Lung (tissue), 12 donors: ENCODE measurements around the gene HECW1. TPM values are rescaled to one million over a fixed set of nuclear protein-coding genes. Genes with fewer than 3 reads are reported as not detected.

ENCODE experiments used
- ATAC-seq: fragments of 200-7000 bp; cut with Tn5 transposase; one replicate; pipeline ENCODE4 v1.9.1; 2020; ENCODE audit warnings: moderate number of reproducible peaks; ENCODE audit not compliant: insufficient read depth, low FRiP score
- DNase-seq, 3 donors: peaks; one replicate each; pipeline ENCODE4 v3.0.0-alpha.2; 2013 to 2017
- H3K27ac ChIP-seq, 2 donors: one replicate each; pipeline ENCODE4 v1.5.1; 2013; ENCODE audit warnings: mild to moderate bottlenecking in 2 of 2, moderate library complexity in 2 of 2, control low read depth in 1 of 2, inconsistent platforms in 1 of 2, low read depth in 1 of 2, low read length in 1 of 2
- H3K27me3 ChIP-seq, 3 donors: one replicate each; pipeline ENCODE4 v1.5.1; 2013; ENCODE audit warnings: low read length in 2 of 3; ENCODE audit not compliant: control insufficient read depth in 3 of 3, insufficient read depth in 3 of 3
- H3K36me3 ChIP-seq, 4 donors: one replicate each; pipeline ENCODE4 v1.5.1; 2013; ENCODE audit warnings: low read length in 4 of 4, mild to moderate bottlenecking in 1 of 4, moderate library complexity in 1 of 4; ENCODE audit not compliant: control insufficient read depth in 4 of 4, insufficient read depth in 4 of 4
- H3K4me1 ChIP-seq, 5 donors: one replicate each; pipeline ENCODE4 v1.5.1; 2013; ENCODE audit warnings: low read length in 5 of 5, mild to moderate bottlenecking in 2 of 5, moderate library complexity in 1 of 5; ENCODE audit not compliant: control insufficient read depth in 5 of 5, insufficient read depth in 5 of 5
- H3K4me3 ChIP-seq: one replicate; pipeline ENCODE4 v1.5.1; 2013; ENCODE audit warnings: mild to moderate bottlenecking, control low read depth, moderate library complexity
- H3K9ac ChIP-seq, 2 donors: one replicate each; pipeline ENCODE4 v1.5.1; 2013; ENCODE audit warnings: low read length in 2 of 2, control low read depth in 1 of 2; ENCODE audit not compliant: insufficient read depth in 1 of 2
- H3K9me3 ChIP-seq, 4 donors: one replicate each; pipeline ENCODE4 v1.5.1; 2013; ENCODE audit warnings: low read length in 3 of 4, mild to moderate bottlenecking in 1 of 4, moderate library complexity in 1 of 4; ENCODE audit not compliant: control insufficient read depth in 4 of 4, insufficient read depth in 3 of 4
- WGBS, 2 donors: extraction: QIAGEN DNeasy Blood & Tissue Kit; methylation state at CpG; one replicate each; pipeline ENCODE4 v1.1.7; 2013; 5-methylcytosine and 5-hydroxymethylcytosine counted together
- polyA plus RNA-seq, 2 donors: library from polyadenylated mRNA; stranded (reverse); fragments of 200-250 nt; gene quantifications; one replicate each; pipeline ENCODE4 v1.2.1, GENCODE V29; 2013
- total RNA-seq, 2 donors: library from RNA; depleted of rRNA in 1 of 2; stranded (reverse); fragments of >200 nt in 1 of 2; gene quantifications; one replicate each; pipeline ENCODE4 v1.2.1, GENCODE V29; 2014 to 2021
- TF ChIP-seq, protein P1 (sequence below): IDR thresholded peaks from 2 replicates; pipeline ENCODE4 v1.5.1; 2012; ENCODE audit warnings: mild to moderate bottlenecking; ENCODE audit errors: control extremely low read depth, extremely low read depth
- donor health status: control.
- donor health status: control.
- donor health status: Bipolar disorder and iron deficiency.
- donor health status: healthy.
- donor health status: DM: yes; HTN: yes; CAD: no.

HECW1 gene
- total and polyA plus RNA-seq, 4 donors, result 0.05 to 0.21 (median 0.13) TPM

DNA sequence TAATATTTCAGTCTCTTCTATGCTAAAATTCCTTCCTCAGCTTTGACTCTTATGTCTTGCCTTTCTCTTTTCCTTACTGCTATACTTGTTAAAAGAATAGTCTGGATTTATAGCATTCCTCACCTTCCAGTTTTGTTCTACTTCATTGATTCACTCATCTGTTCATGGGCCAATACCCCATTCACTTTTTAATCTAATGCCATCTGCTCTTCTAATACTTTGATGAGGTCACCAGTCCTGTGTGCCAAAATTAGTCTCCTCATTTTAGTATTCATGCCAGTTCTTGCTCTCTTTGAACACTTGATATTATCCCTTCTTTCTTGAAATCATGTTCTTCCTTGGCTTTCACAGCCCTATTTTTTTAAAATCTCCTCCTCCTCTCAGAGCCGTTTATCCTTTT lies 489.8 kb downstream of the HECW1 start:
- Histone ChIP-seq H3K27ac (no peak overlapping the region), H3K4me3 (no peak overlapping the region), H3K4me1 (no peaks in the 10 kb centered on the region), H3K9ac (no peak overlapping the region), H3K36me3 (peaks cover 0 to 13% (median 6%) of the 10 kb centered on the region in 4 donors), H3K9me3 (no peaks in the 10 kb centered on the region), H3K27me3 (no peaks in the 10 kb centered on the region)
- DNase-seq (no peak), ATAC-seq (no peak)
- TF ChIP-seq, protein P1, sequence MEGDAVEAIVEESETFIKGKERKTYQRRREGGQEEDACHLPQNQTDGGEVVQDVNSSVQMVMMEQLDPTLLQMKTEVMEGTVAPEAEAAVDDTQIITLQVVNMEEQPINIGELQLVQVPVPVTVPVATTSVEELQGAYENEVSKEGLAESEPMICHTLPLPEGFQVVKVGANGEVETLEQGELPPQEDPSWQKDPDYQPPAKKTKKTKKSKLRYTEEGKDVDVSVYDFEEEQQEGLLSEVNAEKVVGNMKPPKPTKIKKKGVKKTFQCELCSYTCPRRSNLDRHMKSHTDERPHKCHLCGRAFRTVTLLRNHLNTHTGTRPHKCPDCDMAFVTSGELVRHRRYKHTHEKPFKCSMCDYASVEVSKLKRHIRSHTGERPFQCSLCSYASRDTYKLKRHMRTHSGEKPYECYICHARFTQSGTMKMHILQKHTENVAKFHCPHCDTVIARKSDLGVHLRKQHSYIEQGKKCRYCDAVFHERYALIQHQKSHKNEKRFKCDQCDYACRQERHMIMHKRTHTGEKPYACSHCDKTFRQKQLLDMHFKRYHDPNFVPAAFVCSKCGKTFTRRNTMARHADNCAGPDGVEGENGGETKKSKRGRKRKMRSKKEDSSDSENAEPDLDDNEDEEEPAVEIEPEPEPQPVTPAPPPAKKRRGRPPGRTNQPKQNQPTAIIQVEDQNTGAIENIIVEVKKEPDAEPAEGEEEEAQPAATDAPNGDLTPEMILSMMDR, result no peak
- WGBS, 2 donors, result 73 to 94% methylated on average over 1 of the region's 1 CpG

DNA sequence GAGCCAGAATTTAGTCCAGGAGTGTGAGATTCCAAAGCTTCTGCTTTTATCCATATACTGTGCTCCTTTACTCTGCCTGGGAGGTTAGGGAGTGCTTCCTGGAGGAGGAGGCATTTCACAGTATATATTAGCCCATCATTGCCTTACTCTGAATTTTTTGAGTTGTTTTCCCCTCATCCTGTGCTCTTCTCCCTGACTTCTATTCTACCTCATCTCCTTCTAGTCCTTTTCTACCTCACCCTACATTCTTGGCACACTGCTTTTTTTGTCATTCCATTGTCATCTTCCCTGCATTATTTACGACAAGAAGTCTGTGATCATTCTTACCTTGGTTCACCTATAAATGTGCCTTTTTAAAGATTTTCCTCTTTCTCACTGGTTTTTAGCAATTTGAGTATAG lies 491.8 kb downstream of the HECW1 start:
- DNase-seq (no peak), ATAC-seq (no peak)
- Histone ChIP-seq H3K9ac (no peak overlapping the region), H3K9me3 (no peaks in the 10 kb centered on the region), H3K4me1 (peaks cover 0 to 2% (median 0%) of the 10 kb centered on the region in 5 donors), H3K4me3 (no peak overlapping the region), H3K27ac (no peak overlapping the region), H3K27me3 (no peaks in the 10 kb centered on the region), H3K36me3 (peaks cover 0 to 11% (median 6%) of the 10 kb centered on the region in 4 donors)
- 94 to 98% methylated on average over 1 of the region's 1 CpG for WGBS, 2 donors
- TF ChIP-seq, protein P1, result no peak

DNA sequence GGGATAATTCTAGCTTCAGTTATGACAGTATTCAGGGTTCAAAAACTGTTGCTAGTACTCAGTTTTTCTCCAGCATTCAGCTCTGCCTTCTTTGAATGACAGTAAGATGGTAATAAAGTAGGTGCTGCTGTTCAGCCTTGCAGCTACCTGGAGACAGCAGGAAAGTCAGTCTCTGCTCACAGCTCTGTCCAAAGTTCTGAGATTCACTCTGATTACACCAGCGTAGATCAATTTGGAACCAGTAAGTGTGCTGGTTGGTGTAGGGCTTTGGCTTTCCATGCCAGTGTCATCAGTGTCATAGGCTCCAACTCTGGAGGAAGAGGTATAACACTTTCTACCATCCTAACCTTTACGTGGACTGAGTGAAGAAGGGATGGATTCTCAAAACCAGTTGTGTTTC lies 496.6 kb downstream of the HECW1 start:
- Histone ChIP-seq H3K27ac (no peak overlapping the region), H3K27me3 (no peaks in the 10 kb centered on the region), H3K4me3 (no peak overlapping the region), H3K4me1 (peaks cover 0 to 9% (median 0%) of the 10 kb centered on the region in 5 donors), H3K36me3 (peaks cover 0 to 13% (median 11%) of the 10 kb centered on the region in 4 donors), H3K9me3 (no peaks in the 10 kb centered on the region), H3K9ac (no peak overlapping the region)
- DNase-seq (no peak), ATAC-seq (no peak)
- 94 to 95% methylated on average over 2 of the region's 2 CpGs for WGBS, 2 donors
- TF ChIP-seq, protein P1, result no peak

DNA sequence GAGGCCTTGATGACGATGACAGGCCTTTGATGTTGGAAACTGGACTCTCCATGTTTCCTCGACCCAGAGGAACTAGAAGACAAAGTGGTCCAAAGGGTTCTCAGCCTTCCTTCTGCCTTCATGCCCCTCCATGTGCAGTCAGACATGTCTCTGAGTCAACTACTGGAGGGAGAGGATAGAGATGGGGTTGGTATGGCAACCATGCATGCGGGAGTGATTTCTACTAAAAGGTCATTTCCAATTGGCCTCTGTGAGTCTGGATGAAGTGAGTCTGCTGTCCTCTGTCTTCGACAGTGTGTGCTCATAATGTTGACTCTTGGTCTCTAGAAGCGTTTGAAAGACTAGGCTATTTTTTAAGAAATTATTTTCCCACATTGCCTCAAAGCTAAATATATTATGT lies 499.7 kb downstream of the HECW1 start:
- WGBS, 2 donors, result 85 to 87% methylated on average over 5 of the region's 5 CpGs
- Histone ChIP-seq H3K27me3 (no peaks in the 10 kb centered on the region), H3K4me1 (peaks cover 0 to 9% (median 0%) of the 10 kb centered on the region in 5 donors), H3K4me3 (no peak overlapping the region), H3K27ac (no peak overlapping the region), H3K36me3 (peaks cover 0 to 17% (median 14%) of the 10 kb centered on the region in 4 donors), H3K9ac (no peak overlapping the region), H3K9me3 (no peaks in the 10 kb centered on the region)
- DNase-seq, result no peak
- ATAC-seq, result no peak
- TF ChIP-seq, protein P1, result no peak
